Stimulated activated CD8-positive, alpha-beta memory T cell treated with anti-CD3 and anti-CD28 coated beads, Interleukin-4, amount 100 ng/mL, for 24 hours (primary cell): ENCODE measurements around the gene MARK4.
A peak's percentile ranks its signal among the peaks of the same experiment; 100 is the strongest.

Experiments used
- DNase-seq: peaks from one replicate; pipeline ENCODE4 v3.0.0-alpha.2; 2020; ENCODE audit warnings: low read depth

MARK4 gene

GRCh38 chr19:45273521-45273855 lies 22.4 kb downstream of the MARK4 start:
- DNase-seq, result no peak

- DNase-seq, result no peak
These were observed 24.4 kb downstream of the MARK4 start for GRCh38 chr19:45275370-45275971.

- DNase-seq, result no peak
These were observed 25.2 kb downstream of the MARK4 start for GRCh38 chr19:45276284-45276687.

GRCh38 chr19:45278087-45278486 lies 27.0 kb downstream of the MARK4 start:
- DNase-seq, result no peak

- no peak for DNase-seq
These were observed 28.6 kb downstream of the MARK4 start for GRCh38 chr19:45279587-45280192.

- DNase-seq, result no peak
These were observed 29.4 kb downstream of the MARK4 start for GRCh38 chr19:45280471-45280961.

- DNase-seq, result no peak
These were observed 32.5 kb downstream of the MARK4 start for GRCh38 chr19:45283443-45284033.

- no peak for DNase-seq
These were observed 39.4 kb downstream of the MARK4 start for GRCh38 chr19:45290381-45290931.

GRCh38 chr19:45291834-45292233 lies 40.8 kb downstream of the MARK4 start:
- no peak for DNase-seq

- peak; percentile 4 for DNase-seq
These were observed 42.6 kb downstream of the MARK4 start for GRCh38 chr19:45293682-45294081.

GRCh38 chr19:45294291-45295029 lies 43.4 kb downstream of the MARK4 start:
- DNase-seq, result no peak

GRCh38 chr19:45295873-45296272 lies 44.8 kb downstream of the MARK4 start:
- DNase-seq, result no peak

- DNase-seq, result no peak
These were observed 45.3 kb downstream of the MARK4 start for GRCh38 chr19:45296355-45296754.

- no peak for DNase-seq
These were observed 46.6 kb downstream of the MARK4 start for GRCh38 chr19:45297674-45298073.

GRCh38 chr19:45298264-45298663 lies 47.2 kb downstream of the MARK4 start:
- DNase-seq, result no peak

- DNase-seq, result no peak
These were observed 48.6 kb downstream of the MARK4 start for GRCh38 chr19:45299719-45300118.

GRCh38 chr19:45302416-45302815 lies 51.3 kb downstream of the MARK4 start:
- DNase-seq, result no peak

GRCh38 chr19:45303269-45304060 lies 52.4 kb downstream of the MARK4 start:
- DNase-seq, result no peak

- no peak for DNase-seq
These were observed 53.3 kb downstream of the MARK4 start for GRCh38 chr19:45304141-45304926.

- DNase-seq, result no peak
These were observed 53.9 kb downstream of the MARK4 start for GRCh38 chr19:45305007-45305406.

- DNase-seq, result no peak
These were observed 54.4 kb downstream of the MARK4 start for GRCh38 chr19:45305421-45305820.
